Mesenchymal stem cell (in vitro differentiated cells and primary cell): ENCODE data around the gene SHOC1.
"Not testable (repeated sequence)": the region's sequence is repeated elsewhere in the genome, so short reads cannot be mapped to it uniquely, and the experiment has no call there.

Experiments used
- DNase-seq: peaks from one replicate; pipeline ENCODE4 v3.0.0-alpha.2; 2013
- H2AFZ ChIP-seq: one replicate; pipeline ENCODE4 v1.6.1; 2013; ENCODE audit warnings: low read depth, mild to moderate bottlenecking, control low read depth, inconsistent platforms, low read length, moderate library complexity
- H2AK5ac ChIP-seq: 2 replicates; pipeline ENCODE4 v1.6.1; 2013; ENCODE audit warnings: low read length, moderate library complexity, mild to moderate bottlenecking, inconsistent platforms; ENCODE audit not compliant: severe bottlenecking
- H2BK120ac ChIP-seq: one replicate; pipeline ENCODE4 v1.6.1; 2013; ENCODE audit warnings: low read depth, mild to moderate bottlenecking, inconsistent platforms, low read length, moderate library complexity
- H2BK12ac ChIP-seq, 2 experiments: one replicate each; pipeline ENCODE4 v1.6.1; 2013; ENCODE audit warnings: inconsistent platforms in 2 of 2, low read length in 2 of 2, mild to moderate bottlenecking in 2 of 2, moderate library complexity in 2 of 2, control low read depth in 1 of 2
- H2BK15ac ChIP-seq: one replicate; pipeline ENCODE4 v1.6.1; 2013; ENCODE audit warnings: mild to moderate bottlenecking, low read depth, inconsistent platforms; ENCODE audit not compliant: poor library complexity, severe bottlenecking
- H2BK5ac ChIP-seq: 2 replicates; pipeline ENCODE4 v1.6.1; 2013; ENCODE audit warnings: low read depth, mild to moderate bottlenecking, low read length, control low read depth, inconsistent platforms; ENCODE audit not compliant: poor library complexity, severe bottlenecking
- H3K14ac ChIP-seq, 2 experiments: one replicate each; pipeline ENCODE4 v1.6.1; 2013; ENCODE audit warnings: inconsistent platforms in 2 of 2, low read length in 2 of 2, control low read depth in 1 of 2, mild to moderate bottlenecking in 1 of 2, moderate library complexity in 1 of 2
- H3K18ac ChIP-seq, 2 experiments: one replicate each; pipeline ENCODE4 v1.6.1; 2013; ENCODE audit warnings: inconsistent platforms in 2 of 2, low read length in 2 of 2, control low read depth in 1 of 2, low read depth in 1 of 2, mild to moderate bottlenecking in 1 of 2
- H3K23ac ChIP-seq, 2 experiments: one replicate each; pipeline ENCODE4 v1.6.1; 2013; ENCODE audit warnings: inconsistent platforms in 2 of 2, low read length in 2 of 2, mild to moderate bottlenecking in 2 of 2, moderate library complexity in 2 of 2, control low read depth in 1 of 2
- H3K27ac ChIP-seq: 2 replicates; pipeline ENCODE4 v1.5.1; 2013; ENCODE audit warnings: mild to moderate bottlenecking, moderate library complexity, low read length, control low read depth, inconsistent platforms; ENCODE audit not compliant: poor library complexity, severe bottlenecking
- H3K27me3 ChIP-seq, 2 experiments: 2 replicates each; pipeline versions ENCODE4 v1.6.1 to v1.7.0; 2013; ENCODE audit warnings: low read length in 2 of 2, mild to moderate bottlenecking in 2 of 2, moderate library complexity in 2 of 2, control low read depth in 1 of 2, inconsistent platforms in 1 of 2; ENCODE audit not compliant: control insufficient read depth in 1 of 2, insufficient read depth in 1 of 2
- H3K36me3 ChIP-seq, 2 experiments: 2 replicates each; pipeline versions ENCODE4 v1.6.1 to v1.7.0; 2013; ENCODE audit warnings: low read length in 2 of 2, control low read depth in 1 of 2, inconsistent platforms in 1 of 2, low read depth in 1 of 2, mild to moderate bottlenecking in 1 of 2; ENCODE audit not compliant: insufficient read depth in 2 of 2, control insufficient read depth in 1 of 2
- H3K4ac ChIP-seq, 2 experiments: one replicate each; pipeline ENCODE4 v1.6.1; 2013; ENCODE audit warnings: inconsistent platforms in 2 of 2, low read length in 2 of 2, mild to moderate bottlenecking in 2 of 2, moderate library complexity in 2 of 2, control low read depth in 1 of 2, low read depth in 1 of 2
- H3K4me1 ChIP-seq: 2 replicates; pipeline ENCODE4 v1.6.1; 2013; ENCODE audit warnings: low read depth, low read length, control low read depth; ENCODE audit not compliant: control insufficient read depth, insufficient read depth
- H3K4me2 ChIP-seq: 2 replicates; pipeline ENCODE4 v1.6.1; 2013; ENCODE audit warnings: low read length, mild to moderate bottlenecking, inconsistent platforms; ENCODE audit not compliant: poor library complexity, severe bottlenecking
- H3K4me3 ChIP-seq, 2 experiments: 2 replicates each; pipeline versions ENCODE4 v1.5.1 to v1.7.0; 2013; ENCODE audit warnings: low read length in 2 of 2, mild to moderate bottlenecking in 2 of 2, control low read depth in 1 of 2, low read depth in 1 of 2; ENCODE audit not compliant: insufficient read depth in 1 of 2
- H3K79me1 ChIP-seq: replicated peaks from 2 replicates; pipeline ENCODE4 v1.6.1; 2013; ENCODE audit warnings: mild to moderate bottlenecking, control low read depth, low read length, inconsistent platforms; ENCODE audit not compliant: poor library complexity, severe bottlenecking
- H3K9ac ChIP-seq: 2 replicates; pipeline ENCODE4 v1.7.0; 2013; ENCODE audit warnings: mild to moderate bottlenecking, low read length, moderate library complexity
- H3K9me3 ChIP-seq: 2 replicates; pipeline ENCODE4 v1.7.0; 2013; ENCODE audit warnings: mild to moderate bottlenecking, low read length; ENCODE audit not compliant: control insufficient read depth
- H4K8ac ChIP-seq: one replicate; pipeline ENCODE4 v1.6.1; 2013; ENCODE audit warnings: inconsistent platforms, mild to moderate bottlenecking, low read length, moderate library complexity
- H4K91ac ChIP-seq: one replicate; pipeline ENCODE4 v1.6.1; 2013; ENCODE audit warnings: mild to moderate bottlenecking, low read length, inconsistent platforms
- WGBS: methylation state at CpG from one replicate; pipeline ENCODE4 v1.1.7; 2013; ENCODE audit warnings: mixed read lengths; 5-methylcytosine and 5-hydroxymethylcytosine counted together

The SHOC1 gene

DNA sequence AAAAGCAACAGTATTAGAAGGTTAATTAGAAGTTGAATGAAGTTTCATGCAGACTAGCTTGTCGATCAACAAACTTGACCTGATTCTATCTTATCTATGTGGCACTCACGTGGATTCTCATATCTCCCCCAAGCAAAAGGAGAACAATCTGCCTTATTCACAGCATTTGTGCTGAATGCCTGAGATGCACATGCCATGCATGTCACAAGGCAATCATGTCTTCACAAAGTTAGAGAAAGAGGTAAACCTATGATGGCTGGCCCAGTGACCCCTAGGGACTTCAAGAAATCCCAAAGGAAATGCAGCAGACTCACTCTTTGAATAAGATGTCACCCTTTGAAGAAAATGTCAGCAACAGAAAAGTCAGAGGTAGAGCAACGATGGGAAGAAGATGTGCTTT lies 17.6 kb upstream of the SHOC1 start:
- Histone ChIP-seq H2BK120ac (no peak overlapping the region), H3K14ac (no peak overlapping the region), H2AFZ (no peak overlapping the region), H2BK12ac (no peak overlapping the region), H3K9ac (no peak overlapping the region), H2BK15ac (no peak overlapping the region), H3K4me2 (no peak overlapping the region), H4K8ac (no peak overlapping the region), H3K9me3 (no peaks in the 10 kb centered on the region), H2BK5ac (no peak overlapping the region), H3K79me1 (no peaks in the 10 kb centered on the region), H3K36me3 (no peaks in the 10 kb centered on the region), H3K27ac (no peak overlapping the region), H3K23ac (no peak overlapping the region), H3K4me3 (no peak overlapping the region), H3K4me1 (no peaks in the 10 kb centered on the region), H3K4ac (no peak overlapping the region), H4K91ac (no peak overlapping the region), H2AK5ac (no peak overlapping the region), H3K27me3 (no peaks in the 10 kb centered on the region), H3K18ac (no peak overlapping the region)
- DNase-seq, result no peak
- 95% methylated on average over 2 of the region's 3 CpGs for WGBS

DNA sequence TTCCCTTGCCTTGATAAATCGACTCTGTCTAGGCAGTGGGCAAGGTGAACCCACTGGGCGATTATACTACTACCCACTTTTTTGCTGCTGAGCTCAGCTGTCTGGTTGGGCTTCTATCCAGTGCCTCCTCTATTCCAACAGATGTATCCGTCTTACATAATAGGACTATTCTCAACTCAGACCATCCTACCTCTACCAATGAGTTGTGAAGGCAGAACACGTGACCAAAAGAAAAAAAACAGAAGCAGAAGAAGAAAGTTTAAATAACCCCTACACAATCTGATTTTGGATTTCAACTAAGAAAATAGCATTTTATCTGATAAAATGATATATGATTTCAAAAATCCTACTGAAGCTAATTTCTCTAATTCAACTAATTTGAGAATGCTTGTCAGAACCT lies 16.2 kb upstream of the SHOC1 start:
- H3K79me1 ChIP-seq, result no peaks in the 10 kb centered on the region
- no peak overlapping the region for H3K4me3 ChIP-seq
- no peak overlapping the region for H3K14ac ChIP-seq
- no peak overlapping the region for H3K23ac ChIP-seq
- no peak overlapping the region for H3K27ac ChIP-seq
- no peak overlapping the region for H3K9ac ChIP-seq
- 98% methylated on average over 3 of the region's 4 CpGs for WGBS
- no peaks in the 10 kb centered on the region for H3K36me3 ChIP-seq
- H2BK12ac ChIP-seq, result no peak overlapping the region
- no peak overlapping the region for H3K18ac ChIP-seq
- H3K4ac ChIP-seq, result no peak overlapping the region
- no peak overlapping the region for H4K91ac ChIP-seq
- no peak overlapping the region for H2BK5ac ChIP-seq
- no peak overlapping the region for H2BK120ac ChIP-seq
- no peaks in the 10 kb centered on the region for H3K27me3 ChIP-seq
- H3K4me1 ChIP-seq, result no peaks in the 10 kb centered on the region
- H2BK15ac ChIP-seq, result no peak overlapping the region
- DNase-seq, result no peak
- H2AFZ ChIP-seq, result no peak overlapping the region
- no peak overlapping the region for H2AK5ac ChIP-seq
- no peak overlapping the region for H3K4me2 ChIP-seq
- H4K8ac ChIP-seq, result no peak overlapping the region
- H3K9me3 ChIP-seq, result no peaks in the 10 kb centered on the region

DNA sequence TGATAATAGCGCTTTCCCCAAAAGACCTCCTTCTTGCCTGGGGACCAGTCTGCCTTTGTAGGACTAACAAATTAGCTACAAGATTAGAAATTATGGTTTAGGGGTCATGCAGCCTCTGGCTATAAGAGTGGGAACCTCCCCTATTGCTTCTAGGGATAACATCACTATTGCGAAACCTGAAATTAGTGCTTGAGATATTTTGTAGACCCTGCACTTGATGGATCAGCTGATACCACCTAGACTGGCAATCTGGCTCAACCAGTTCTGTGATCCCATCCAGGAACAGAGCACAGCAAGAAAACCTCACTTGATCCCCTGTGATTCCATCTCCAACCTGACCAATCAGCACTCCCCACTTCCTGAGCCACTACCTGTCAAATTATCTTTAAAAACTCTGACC lies 15.7 kb upstream of the SHOC1 start:
- H2BK12ac ChIP-seq, H3K4me1 ChIP-seq, H3K18ac ChIP-seq, H3K4ac ChIP-seq, H3K27ac ChIP-seq, H4K91ac ChIP-seq, H3K9ac ChIP-seq, H3K4me2 ChIP-seq, DNase-seq, H4K8ac ChIP-seq, H2AFZ ChIP-seq, H2BK15ac ChIP-seq, H2AK5ac ChIP-seq, H3K14ac ChIP-seq, H3K36me3 ChIP-seq, H3K9me3 ChIP-seq, H3K23ac ChIP-seq, H3K4me3 ChIP-seq, H3K79me1 ChIP-seq, H2BK120ac ChIP-seq, H3K27me3 ChIP-seq, H2BK5ac ChIP-seq: not testable (repeated sequence)
- 100% methylated on average over 2 of the region's 2 CpGs for WGBS

DNA sequence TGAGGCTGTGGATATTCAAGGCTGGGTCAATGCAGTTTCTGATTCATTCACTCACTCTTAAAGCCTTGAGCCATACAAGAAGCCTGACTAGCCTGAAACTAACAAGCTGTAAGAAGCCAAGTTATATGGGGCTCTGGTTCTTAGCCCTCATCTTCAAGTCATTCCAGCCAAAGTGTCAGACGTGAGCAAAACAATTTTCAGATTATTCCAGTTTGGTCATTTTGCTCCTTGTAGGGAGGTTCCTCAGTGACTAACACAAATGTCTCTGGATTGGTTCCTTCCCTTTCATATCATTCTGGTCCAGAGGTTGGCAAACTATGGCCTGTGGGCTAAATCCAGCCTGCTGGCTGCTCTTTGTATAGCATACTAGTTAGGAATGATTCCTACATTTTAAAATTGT lies 12.5 kb upstream of the SHOC1 start:
- Histone ChIP-seq H3K27me3 (no peaks in the 10 kb centered on the region), H3K36me3 (peaks cover 0 to 3% of the 10 kb centered on the region in 2 experiments), H3K14ac (no peak overlapping the region), H2BK12ac (no peak overlapping the region), H3K9ac (no peak overlapping the region), H3K4me2 (no peak overlapping the region), H3K27ac (no peak overlapping the region), H2AK5ac (no peak overlapping the region), H3K4me1 (no peaks in the 10 kb centered on the region), H3K23ac (no peak overlapping the region), H2BK120ac (no peak overlapping the region), H3K4ac (no peak overlapping the region), H3K18ac (no peak overlapping the region), H3K79me1 (peaks cover 2% of the 10 kb centered on the region), H3K4me3 (no peak overlapping the region), H4K91ac (no peak overlapping the region), H2AFZ (no peak overlapping the region), H3K9me3 (no peaks in the 10 kb centered on the region), H2BK5ac (no peak overlapping the region), H2BK15ac (no peak overlapping the region), H4K8ac (no peak overlapping the region)
- DNase-seq, result no peak
- 100% methylated on average over 1 of the region's 1 CpG for WGBS
